ENCODE results near the gene TAF13.

The TAF13 gene, protein sequence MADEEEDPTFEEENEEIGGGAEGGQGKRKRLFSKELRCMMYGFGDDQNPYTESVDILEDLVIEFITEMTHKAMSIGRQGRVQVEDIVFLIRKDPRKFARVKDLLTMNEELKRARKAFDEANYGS

DNA sequence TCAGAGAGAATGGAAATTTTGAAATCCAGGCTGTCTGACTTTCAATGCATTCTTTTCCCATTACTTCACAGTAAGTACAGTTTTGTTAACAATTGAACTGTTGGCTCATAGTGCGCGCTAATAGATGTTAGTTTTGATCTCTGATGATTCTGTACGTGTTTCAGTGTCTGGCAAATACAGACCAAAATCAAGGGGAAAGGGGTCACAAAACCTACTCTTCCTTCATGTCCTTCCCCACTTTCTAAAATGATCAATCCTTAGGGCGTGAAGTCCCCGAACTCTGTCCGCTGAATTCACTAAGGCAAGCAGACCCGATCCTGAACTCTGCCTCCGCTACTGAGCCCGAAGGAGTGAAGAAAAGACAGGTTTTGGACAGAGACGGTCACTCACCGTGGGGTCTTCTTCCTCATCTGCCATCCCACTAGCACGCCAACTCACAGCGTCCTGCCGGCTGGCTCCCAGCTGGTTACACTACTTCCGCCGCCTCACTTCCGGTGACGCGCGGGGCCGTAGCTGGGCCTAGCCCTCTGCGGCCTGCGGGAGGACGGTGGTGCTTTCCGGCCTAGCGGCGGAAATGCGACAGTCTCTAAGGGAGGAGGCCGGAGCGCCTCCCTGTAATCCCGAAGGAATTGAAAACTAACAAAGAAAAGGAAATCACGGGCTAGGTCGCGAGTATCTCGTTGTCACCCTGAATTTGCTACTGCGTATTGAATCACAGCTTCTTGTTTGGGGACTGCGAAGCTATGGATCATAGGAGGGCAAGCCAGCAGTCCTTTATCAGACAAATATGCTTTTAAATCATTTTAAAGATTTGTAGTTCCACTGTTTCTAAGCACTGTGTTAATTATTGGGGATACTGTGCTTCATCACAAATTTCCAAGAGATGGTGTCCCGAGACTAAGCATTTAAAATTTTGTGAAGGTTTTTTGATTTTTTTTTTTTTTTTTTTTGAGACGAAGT is at the start of gene TAF13:
TAF13 (minus strand) TSS at position 473 of the 960 bp plus-strand sequence; CDS start at position 417, 56 bp downstream.
- peak; percentile 87 to 90 for DNase-seq (ENCODE audit: low read depth in 2 of 2)

DNA sequence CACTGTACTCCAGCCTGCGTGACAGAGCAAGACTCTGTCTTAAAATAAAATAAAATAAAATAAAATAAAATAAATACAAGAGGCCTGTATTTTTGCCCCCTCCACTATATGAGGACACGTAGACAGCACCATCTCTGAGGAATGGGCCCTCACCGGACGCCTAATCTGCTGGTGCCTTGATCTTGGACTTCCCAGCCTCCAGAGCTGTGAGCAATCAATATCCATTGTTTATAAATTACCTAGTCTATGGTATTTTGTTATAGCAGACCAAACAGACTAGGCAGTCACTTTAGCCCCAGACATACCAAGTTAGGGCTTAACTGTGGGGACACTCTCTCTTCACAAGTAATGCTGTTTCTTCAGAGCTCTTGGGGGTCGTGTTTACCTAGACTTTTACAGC is 44.6 kb upstream of the TAF13 start:
- no peak for DNase-seq (ENCODE audit: low read depth in 2 of 2)

DNA sequence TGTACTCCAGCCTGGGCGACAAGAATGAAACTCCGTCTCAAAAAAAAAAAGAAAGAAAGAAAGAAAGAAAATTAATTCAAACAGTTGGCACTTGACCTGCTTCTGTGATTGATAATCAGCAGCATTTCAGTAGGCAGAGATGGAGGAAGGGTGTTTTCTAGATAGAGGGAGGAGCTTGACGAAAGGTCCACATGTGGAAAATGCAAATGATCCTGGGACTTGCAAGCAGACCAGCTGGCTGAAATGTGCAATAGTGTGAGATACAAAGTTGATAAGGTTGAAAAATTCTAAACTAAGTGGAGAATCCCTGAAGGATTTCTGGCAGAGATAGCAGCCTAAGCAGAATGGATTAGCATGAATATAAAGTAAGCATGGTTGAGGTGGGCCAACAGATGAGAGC is 42.3 kb upstream of the TAF13 start:
- DNase-seq (ENCODE audit: low read depth in 2 of 2), result no peak

DNA sequence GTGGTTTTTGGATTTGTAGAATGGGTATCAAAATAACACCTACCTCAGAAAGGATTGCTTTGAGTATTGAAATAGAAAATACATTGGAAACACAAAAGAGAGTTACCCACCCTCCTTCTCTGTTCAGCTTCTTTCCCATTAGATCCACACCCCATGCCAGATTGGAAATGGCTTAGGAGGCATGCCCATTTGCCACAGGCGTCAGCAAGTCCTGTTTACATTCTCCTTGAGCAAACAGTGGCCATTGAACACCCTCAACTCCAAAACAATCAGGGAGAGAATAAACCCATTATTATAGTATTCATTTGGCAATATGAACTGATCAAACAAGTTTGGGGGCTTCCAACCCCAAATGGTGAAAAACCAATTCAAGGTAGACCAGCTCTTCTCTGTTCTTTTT is 40.5 kb upstream of the TAF13 start:
- no peak for DNase-seq (ENCODE audit: low read depth in 2 of 2)

DNA sequence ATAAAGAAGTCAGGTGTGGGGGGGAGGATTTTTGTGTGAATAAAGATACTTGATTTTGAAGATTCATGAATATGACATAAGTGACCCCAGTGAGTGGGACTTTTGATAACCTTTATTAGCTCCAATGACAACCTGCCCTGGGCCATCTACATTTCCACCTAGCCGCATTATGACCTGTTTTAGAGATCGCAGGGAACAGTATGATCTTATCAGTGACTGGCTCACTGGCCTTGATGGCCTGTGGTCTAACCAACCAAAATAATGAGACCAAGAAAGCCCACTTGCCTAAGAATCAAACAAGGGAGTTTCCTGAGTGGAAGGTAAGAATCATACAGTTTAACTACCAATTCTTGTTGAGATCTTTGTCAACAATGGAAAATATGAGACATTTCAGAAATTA is 39.9 kb upstream of the TAF13 start:
- DNase-seq (ENCODE audit: low read depth in 2 of 2), result no peak

DNA sequence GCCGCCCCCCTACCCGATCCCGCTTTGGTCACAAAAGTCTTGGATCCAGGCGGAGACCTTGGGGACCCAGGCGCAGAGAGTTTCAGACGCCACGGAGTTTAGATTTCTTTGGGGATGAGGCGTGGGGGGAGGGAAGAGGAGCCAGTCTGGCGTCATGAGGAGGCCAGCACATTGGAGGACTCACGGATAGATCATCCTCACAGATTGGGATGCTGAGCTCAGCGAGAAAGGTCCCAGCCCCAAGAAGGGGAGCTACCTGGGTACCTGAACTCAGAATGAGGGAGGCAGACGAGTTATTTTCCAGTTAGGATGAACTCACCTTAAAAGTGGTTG is 38.5 kb upstream of the TAF13 start:
- no peak for DNase-seq (ENCODE audit: low read depth in 2 of 2)

DNA sequence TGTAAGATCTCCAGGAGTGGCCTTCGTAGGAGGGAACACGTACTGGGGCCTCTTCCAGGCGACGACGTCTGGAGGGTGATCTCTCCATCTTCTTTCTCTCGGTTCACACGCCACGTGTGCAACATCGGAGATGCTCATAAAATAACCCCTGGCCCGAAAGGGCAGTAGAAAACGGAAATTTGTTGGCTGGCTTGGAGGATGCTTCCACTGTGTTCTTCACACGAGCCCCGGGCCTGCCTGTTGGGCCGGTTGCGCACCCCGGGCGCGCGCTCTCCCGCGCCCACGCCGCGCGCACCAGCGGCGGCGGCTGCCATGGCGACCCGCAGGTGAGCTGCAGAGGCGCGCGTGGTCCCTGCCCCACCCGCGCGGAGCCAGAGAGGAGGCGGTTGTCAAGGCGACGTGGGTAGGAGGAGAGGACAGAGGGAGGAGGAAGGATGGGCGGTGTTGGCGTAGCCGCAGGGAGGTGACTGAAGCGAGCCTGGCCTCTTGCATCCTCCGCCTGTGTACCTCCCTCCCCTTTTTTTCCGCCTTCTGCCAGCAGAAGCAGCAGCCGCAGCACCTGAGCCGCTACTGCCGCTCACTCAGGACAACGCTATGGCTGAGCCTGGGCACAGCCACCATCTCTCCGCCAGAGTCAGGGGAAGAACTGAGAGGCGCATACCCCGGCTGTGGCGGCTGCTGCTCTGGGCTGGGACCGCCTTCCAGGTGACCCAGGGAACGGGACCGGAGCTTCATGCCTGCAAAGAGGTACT is 38.0 kb upstream of the TAF13 start, which contains the start of gene ELAPOR1:
ELAPOR1 (plus strand) TSS at position 526 of the 752 bp plus-strand sequence; CDS start at position 595, 69 bp downstream.
- no peak for DNase-seq (ENCODE audit: low read depth in 2 of 2)

DNA sequence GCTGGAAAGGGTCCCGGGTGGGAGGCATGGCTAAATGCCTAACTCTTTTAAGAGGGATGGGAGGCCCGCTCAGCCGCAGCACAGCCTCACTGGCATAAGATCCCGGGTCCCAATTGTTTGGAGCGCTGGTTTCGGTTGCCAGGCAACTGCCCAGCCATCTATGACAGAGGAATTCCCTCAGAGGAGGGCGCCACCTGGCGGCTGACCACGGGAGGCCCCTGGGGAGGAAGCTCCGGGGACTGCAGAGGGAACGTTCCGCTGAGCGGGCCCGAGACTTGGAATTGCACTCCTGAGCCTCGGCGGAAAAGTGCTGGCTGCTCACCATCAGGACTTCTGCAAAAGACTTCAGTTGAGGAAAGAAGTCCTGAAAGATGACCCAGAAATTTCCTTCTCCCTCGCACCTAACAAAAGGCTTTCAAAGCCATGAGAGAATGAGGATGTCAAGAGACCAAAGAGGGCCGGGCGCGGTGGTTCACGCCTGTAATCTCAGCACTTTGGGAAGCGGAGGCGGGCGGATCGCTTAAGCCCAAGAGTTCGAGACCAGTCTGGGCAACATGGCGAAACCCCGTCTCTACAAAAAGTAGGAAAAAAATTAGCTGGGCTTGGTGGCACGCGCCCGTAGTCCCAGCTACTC is 37.0 kb upstream of the TAF13 start:
- peak; percentile 53 to 54 for DNase-seq (ENCODE audit: low read depth in 2 of 2)

DNA sequence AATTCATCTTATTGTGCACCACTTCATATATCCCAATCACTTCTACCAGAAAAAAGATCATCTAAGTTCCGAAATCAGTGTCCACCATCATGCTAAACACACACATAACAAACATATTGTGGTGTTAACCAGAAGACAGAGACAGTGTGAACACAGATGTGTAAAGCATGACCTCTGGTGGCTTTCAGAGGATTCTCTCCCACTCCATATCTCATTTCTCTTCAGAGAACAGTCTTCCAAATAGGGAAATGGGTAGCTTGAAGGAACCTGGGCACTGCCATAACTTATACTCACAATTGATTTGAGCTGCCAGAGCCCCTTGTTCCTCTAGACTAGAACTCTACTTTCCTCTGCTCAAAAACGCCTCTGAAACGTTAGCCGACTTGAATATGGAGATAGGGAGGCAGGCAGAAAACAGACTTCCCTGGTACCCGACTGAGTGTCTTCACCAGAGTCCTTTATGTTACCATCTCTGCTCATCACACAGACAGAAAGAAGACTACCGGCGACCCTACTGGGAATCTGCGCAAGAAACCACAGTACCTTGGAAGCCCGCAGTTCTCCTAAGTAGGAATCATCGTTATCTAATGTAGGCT is 36.4 kb upstream of the TAF13 start:
- no peak for DNase-seq (ENCODE audit: low read depth in 2 of 2)

DNA sequence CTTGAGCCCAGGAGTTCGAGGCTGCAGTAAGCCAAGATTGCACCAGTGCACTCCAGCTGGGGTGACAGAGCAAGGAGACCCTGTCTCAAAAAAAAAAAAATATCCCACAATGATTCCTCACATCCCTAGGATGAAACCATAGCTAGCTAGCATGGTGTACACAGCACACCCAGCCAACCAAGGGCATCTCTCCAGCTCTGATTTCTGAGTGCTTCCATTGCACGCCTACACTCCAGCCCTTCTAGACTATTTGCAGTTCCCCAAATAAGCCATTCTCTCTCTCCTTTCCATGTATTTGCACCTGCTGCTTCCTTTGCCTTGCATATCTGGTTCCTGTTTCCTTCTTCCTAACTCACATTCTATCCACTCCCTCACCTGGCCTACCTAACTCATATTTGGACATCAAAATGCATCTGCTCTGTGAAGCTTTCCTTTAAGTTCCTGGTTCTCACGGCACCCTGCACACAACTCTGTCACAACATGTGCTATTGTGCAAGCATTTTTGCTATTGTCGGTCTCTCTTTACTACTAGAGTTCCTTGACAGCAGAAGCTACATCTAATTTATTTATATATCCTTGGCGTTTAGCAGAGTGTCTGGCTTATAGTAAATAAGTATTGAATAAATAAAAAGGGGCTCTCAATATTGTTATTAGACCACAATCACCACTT is 35.7 kb upstream of the TAF13 start:
- no peak for DNase-seq (ENCODE audit: low read depth in 2 of 2)

DNA sequence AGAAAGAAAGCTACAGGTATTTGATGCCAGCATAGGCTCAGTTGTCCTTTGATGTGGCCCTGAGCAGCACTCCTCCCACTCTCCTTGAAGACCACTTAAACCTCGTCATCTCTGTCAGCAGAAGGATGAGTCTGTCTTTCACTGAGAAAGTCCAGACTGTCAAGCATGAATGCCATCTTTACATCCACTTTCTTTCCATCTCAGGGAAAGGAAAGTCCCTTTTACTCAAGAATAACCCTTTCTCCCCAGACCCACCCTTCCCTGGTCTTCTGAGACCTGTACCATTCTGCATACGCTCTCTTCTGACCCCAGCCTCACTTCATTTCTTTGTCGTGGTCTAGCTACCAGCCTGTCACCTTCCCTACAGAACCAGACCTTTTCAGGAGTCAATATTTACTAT is 34.1 kb upstream of the TAF13 start:
- no peak for DNase-seq (ENCODE audit: low read depth in 2 of 2)

DNA sequence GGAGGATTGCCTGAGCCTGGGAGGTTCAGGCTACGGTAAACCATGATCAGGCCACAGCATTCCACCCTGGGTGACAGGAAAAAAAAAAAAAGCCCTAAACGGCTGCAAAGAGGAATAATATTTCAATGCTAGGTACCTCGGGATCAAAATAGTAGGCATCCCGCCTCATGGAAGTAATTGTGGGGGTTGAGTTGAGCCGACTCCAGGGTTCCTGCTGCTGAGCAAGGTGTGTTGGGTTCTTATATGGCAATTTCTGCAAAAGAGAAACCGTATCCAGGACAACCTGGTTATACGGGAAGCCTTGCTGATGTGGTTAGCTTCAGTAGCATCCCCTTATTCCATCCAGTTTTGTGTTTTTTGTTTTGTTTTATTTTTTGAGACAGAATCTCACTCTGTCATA is 32.0 kb upstream of the TAF13 start:
- no peak for DNase-seq (ENCODE audit: low read depth in 2 of 2)

DNA sequence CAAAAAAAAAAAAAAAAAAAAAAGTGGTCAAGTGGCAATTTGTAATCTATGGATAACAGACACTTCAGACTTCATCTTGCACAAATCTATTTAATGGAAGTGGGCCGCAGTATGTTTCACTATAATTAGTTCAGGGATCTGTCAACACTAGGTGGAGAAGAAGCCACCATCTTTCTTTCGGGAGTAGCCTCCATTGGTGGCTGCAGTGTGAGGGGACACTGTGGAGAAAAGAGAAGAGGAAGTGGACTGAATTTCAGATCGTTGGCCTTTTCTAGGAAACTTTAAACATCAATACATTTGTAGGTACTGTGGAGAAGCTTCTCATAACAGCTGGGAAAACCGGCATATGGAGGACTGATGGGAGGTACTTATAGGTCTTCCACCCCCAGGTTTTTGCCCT is 30.1 kb upstream of the TAF13 start:
- DNase-seq (ENCODE audit: low read depth in 2 of 2), result no peak

DNA sequence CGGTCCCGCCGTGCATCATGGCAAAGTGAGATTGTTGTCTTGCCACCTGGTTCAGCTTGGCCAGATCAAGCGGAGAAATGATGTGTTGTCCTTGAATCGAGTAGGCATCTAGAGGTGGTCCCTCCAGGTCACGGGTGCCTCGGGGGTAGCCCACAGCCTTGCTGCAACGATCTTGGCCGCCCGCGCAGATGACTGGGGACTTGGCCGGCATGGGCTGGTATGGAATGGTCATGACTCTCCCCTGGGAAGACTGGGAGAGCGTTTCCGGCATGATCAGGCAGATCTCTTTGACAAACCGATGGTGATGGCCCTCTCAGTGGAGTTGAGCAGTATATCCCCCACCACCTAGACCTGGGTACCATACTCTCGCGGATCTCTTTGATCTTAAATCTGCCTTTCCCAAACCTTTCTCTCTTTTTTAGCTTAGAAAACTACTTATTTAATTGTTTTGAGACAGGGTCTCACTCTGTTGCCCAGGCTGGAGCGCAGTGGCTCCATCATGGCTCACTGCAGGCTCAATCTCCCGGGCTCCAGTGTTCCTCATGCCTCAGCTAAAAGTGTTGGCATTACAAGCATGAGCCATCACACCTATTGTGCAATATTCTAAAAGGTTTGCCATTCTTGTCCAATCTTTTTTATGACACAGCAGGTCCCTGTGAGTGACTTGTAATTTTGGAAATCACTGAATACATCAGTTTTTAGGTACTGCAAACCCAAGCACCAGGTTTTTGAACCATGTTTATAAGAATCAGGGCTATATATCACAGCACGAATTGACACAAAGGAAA is 28.8 kb upstream of the TAF13 start:
- no peak for DNase-seq (ENCODE audit: low read depth in 2 of 2)

DNA sequence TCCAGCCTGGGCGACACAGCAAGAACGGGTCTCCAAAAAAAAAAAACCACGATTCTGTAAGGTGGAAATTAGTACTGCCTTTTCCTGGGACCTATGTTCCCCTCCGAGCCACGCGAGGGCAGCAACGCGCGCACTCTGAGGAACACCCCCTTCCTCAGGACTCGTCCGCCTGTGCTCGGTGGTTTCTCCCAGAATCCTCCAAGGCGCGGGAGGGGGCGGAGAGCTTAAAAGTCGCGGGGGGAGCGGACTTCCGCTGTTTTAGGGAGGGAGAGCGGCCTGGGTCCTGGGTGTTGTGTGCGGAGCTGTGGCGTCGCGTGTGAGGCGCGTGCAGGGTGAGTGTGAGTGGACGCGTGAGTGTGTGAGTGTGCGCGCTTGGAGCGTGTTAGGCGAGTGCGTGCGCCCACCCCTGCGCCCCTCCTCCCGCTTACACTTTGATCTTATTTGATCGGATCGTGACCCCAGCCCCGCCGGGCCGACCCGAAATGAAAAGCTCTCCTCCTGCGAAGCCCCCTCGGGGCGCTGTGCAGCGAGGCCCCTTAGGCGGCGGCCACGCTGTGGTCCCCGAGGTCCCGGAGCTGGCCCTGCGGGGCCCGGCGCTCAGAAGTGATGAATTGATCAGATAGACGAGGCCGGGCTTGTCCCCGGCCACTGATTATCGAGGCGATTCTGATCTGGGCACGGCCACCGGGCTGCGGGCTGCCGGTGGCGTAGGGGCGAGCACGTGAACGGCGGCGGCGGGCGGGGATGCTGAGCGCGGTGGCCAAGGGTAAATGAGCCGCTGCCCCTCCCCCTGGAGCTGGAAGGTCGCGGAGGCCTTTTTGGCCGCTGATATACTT is 24.4 kb upstream of the TAF13 start:
- DNase-seq (ENCODE audit: low read depth in 2 of 2), result peak; percentile 92 to 94

DNA sequence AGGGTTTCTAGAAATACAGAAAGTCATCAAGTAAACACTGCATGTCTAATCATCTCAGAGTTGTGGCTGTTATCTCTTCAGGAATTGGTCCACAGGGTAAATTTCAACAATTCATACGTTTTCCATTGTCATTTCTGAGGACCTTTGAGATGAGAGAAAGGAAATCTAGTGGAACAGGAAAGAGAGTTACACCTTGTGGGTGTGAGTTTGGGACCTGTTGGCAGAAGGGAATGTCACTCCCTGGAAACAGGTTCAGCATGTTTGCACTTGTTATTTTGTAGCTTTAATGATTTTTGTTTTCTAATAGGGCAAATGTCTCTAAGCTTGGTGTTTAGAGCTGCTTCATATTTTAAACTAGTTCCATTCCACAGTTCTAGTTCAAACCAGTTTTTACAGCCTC is 20.3 kb upstream of the TAF13 start:
- no peak for DNase-seq (ENCODE audit: low read depth in 2 of 2)

DNA sequence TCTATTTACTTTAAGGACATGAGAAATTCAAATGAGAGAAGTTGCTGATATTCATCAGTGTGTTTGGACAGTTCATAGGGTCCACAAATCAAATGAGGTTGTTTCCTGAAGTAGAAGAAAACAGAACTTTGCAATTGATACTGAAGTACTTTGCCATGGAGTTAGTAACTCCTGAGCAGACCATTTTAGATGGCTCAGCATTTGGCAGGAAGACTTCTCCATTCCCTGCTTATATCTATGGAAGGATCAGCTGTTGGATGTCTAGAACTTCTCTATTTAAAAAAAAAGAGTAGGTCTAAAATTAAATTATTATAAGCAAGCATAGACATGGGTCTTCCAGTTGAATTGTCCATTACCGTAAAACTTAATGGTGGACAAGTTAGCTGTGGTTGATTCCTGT is 19.8 kb upstream of the TAF13 start:
- DNase-seq (ENCODE audit: low read depth in 2 of 2), result no peak

DNA sequence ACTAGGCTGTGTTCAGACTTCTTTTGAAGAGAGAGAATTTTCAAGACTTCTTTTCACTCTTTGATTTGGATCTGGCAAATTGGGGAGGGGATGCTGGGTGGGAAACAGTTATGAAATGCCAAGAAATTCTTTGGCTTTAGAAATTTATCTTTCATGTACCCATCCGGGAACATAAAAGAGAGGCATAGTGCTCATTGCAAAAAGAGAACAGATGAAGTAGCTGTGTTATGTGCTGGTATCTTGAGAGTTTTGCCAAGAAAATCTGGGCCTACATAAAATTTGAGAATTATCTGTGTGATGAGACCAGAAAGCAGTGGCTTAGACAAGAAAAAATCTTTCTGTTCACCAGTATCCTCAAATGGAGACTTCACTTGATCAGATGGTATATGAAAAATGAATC is 19.1 kb upstream of the TAF13 start:
- DNase-seq (ENCODE audit: low read depth in 2 of 2), result no peak

DNA sequence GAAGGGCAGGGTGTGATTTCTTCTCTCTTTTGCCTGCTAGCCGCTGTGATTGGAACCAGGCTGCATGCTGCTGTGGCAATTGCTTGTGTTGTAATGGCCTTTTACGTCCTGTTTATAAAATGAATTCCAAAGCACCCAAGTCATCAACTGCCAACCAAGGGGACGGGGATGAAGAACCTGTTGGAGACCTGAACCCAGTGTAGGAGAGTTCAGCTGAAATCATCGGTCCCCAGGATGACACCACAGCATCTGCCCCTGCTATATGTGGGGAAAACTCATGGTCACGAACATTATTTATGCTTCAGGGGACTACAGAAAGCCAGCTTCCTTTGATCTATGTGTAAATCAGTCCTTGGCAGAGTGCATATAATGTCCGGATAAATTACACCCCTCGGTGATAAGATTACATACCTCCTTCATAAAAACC is 18.6 kb upstream of the TAF13 start:
- DNase-seq (ENCODE audit: low read depth in 2 of 2), result no peak

DNA sequence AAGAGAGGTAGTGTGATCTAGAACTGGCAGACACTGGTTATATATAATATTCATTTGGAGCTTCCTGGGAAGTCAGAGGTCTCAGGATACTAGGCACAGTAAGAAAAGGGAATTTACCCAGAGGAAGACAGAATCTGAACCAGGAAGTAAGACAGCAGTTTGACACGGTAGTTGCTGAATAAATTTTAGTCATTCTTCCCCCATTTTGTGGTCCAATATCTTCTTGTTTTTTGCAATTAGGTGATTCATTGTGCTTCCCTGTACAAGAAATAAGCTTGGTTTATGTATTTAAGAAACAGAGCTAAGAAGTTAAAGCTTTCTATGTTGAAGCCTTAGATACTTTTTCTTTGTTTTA is 16.0 kb upstream of the TAF13 start:
- DNase-seq (ENCODE audit: low read depth in 2 of 2), result no peak
